ENCODE results near the gene GPC1.

DNA sequence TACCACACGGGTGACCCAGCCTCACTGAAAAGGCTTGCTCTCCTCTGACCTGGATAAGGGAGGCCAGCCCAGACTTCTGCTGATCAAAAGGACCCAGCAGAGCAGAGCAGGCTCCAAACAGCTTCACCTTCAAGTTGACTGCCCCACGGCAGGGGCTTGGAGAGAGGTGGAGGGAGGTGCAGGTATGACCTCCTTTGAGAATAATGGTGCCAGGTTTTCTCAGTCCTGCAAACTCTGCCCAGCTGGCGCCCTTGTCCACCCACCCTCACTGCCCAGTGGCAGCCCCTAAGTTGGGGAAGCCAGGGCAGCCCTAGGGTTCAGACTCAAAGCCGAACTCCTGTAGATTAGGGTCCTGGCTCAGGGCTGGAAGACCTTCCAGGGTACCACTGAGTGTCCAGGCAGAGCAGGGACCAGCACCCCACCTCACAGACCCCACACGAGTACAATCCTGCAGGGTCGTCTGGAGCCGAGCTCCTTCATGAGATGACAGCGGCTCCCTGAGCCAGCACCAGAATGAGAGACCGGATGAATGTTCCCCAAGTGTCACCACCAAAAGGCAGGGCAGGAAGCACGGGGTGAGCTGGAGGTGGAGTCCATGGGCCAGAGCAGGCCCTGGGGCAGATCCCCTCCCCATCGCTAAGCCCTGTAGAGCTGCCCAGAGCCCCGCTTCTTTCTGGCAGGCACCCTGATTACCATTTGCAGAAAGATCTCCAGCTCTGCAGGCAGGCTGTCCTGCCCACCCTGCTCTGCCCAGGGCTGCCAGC is 3.6 kb upstream of the GPC1 start:
- TF ChIP-seq POLR2A (IDR thresholded peaks at IDR 0.05): no peak
- TF ChIP-seq, protein P1, sequence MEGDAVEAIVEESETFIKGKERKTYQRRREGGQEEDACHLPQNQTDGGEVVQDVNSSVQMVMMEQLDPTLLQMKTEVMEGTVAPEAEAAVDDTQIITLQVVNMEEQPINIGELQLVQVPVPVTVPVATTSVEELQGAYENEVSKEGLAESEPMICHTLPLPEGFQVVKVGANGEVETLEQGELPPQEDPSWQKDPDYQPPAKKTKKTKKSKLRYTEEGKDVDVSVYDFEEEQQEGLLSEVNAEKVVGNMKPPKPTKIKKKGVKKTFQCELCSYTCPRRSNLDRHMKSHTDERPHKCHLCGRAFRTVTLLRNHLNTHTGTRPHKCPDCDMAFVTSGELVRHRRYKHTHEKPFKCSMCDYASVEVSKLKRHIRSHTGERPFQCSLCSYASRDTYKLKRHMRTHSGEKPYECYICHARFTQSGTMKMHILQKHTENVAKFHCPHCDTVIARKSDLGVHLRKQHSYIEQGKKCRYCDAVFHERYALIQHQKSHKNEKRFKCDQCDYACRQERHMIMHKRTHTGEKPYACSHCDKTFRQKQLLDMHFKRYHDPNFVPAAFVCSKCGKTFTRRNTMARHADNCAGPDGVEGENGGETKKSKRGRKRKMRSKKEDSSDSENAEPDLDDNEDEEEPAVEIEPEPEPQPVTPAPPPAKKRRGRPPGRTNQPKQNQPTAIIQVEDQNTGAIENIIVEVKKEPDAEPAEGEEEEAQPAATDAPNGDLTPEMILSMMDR (IDR thresholded peaks at IDR 0.05 in 4 of 5, conservative IDR thresholded peaks at IDR 0.05 in 1 of 5): no peak
